Stimulated activated naive CD8-positive, alpha-beta T cell treated with anti-CD3 and anti-CD28 coated beads, Interleukin-15, Interleukin-2, amounts not matched to agents 100 U/mL and 50 U/mL, for 24 hours (primary cell): ENCODE measurements around the gene CCDC195.
"Not testable (repeated sequence)": the region's sequence is repeated elsewhere in the genome, so short reads cannot be mapped to it uniquely, and the experiment has no call there.

ENCODE experiments used
- ATAC-seq: fragments of 150-1000 bp; cut with Tn5 transposase; one replicate; pipeline ENCODE4 v1.10.0; 2021
- DNase-seq: peaks from one replicate; pipeline ENCODE4 v3.0.0; 2021

CCDC195 gene

DNA sequence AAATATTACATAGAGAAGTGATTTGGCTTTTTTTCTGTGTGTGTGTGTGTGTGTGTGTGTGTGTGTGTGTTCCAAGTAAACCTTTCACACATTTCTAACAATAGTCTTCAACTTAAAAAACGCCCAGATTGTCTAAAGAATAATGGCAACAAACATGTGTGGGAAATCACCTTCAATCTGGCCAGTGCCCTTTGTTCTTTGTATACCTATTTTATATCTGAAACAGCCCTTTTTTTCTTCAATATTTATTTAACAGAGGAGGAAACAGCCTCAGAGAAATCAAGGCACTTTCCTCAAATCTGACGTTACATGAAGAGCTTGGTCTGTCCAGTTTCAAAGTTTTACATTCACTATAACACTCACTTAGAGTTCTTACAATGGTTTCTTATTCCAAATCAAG, 25.3 kb downstream of the CCDC195 start:
- DNase-seq (no peak), ATAC-seq (no peak)

- no peak for DNase-seq
- no peak for ATAC-seq
Observed at GRCh38 chr2:224689539-224689938, 26.6 kb downstream of the CCDC195 start.

GRCh38 chr2:224688997-224689396, 27.2 kb downstream of the CCDC195 start:
- no peak for ATAC-seq
- no peak for DNase-seq

- ATAC-seq (no peak), DNase-seq (no peak)
Observed at GRCh38 chr2:224687156-224687555, 29.0 kb downstream of the CCDC195 start.

GRCh38 chr2:224685121-224685520, 31.0 kb downstream of the CCDC195 start:
- ATAC-seq = no peak
- no peak for DNase-seq

GRCh38 chr2:224682134-224682533, 34.0 kb downstream of the CCDC195 start:
- DNase-seq = no peak

GRCh38 chr2:224671731-224672130, 44.4 kb downstream of the CCDC195 start:
- no peak for ATAC-seq
- DNase-seq = no peak

More at GRCh38 chr2:224682134-224682533, 34.0 kb downstream of the CCDC195 start:
- no peak for ATAC-seq

DNA sequence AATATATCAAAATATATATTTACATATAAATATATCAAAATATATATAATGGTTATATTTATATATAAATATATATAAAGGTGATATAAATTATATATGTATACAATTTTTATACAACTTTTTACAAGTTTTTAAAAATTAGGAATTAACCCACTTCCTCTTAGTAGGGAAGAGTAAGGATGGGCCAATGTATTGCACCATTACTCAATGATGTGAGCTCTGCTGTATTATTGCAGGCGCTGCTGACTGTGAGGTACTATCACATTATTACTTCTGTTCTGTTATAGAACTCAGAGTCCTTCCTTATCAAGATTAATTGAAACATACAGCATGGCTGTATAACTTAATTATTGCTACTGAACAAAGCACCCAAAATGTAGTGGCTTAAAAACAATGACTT, 46.0 kb downstream of the CCDC195 start:
- no peak for ATAC-seq
- no peak for DNase-seq

GRCh38 chr2:224669449-224669848, 46.7 kb downstream of the CCDC195 start:
- DNase-seq = no peak

GRCh38 chr2:224668123-224668909, 47.8 kb downstream of the CCDC195 start:
- DNase-seq = no peak
- no peak for ATAC-seq

More at GRCh38 chr2:224669449-224669848, 46.7 kb downstream of the CCDC195 start:
- ATAC-seq = no peak

DNA sequence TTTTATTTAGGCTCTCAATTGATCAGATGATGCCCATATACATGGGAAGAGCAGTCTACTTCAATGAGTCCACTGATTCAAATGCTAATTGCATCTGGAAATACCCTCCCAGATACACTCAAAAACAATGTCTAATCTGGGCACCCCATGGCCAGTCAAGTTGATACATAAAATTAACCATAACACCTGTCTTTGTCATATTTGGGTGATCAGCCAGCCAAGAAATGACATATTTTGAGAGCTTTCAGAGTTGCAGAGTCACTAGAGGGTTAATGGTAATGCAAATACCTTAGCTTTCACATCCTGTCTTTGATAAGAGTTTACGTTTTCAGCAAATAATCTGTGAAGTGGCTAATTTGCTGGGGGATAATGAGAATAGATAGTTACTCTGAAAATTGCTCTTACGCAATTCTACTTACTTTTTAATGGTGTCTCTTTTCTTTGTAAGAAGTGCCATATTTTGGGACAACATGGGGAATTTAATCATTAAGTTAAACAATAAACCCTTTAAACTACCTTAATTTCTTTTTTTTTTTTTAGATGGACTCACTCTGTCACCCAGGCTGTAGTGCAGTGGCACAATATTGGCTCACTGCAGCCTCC, 49.1 kb downstream of the CCDC195 start:
- ATAC-seq (no peak), DNase-seq (no peak)

GRCh38 chr2:224663322-224663721, 52.8 kb downstream of the CCDC195 start:
- ATAC-seq, DNase-seq: not testable (repeated sequence)

DNA sequence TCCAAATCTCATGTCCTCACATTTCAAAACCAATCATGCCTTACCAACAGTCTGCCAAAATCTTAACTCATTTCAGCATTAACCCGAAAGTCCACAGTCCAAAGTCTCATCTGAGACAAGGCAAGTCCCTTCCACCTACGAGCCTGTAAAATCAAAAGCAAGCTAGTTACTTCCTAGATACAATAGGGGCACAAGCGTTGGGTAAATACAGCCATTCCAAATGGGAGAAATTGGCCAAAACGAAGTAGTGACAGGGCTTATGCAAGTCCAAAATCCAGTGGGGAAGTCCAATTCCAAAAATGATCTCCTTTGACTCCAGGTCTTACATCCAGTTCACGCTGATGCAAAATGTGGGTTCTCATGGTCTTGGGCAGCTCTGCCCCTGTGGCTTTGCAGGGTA, 54.5 kb downstream of the CCDC195 start:
- ATAC-seq, DNase-seq: not testable (repeated sequence)

- no peak for DNase-seq
- ATAC-seq = no peak
Observed at GRCh38 chr2:224659714-224660113, 56.5 kb downstream of the CCDC195 start.

- DNase-seq (no peak), ATAC-seq (no peak)
Observed at GRCh38 chr2:224658780-224659405, 57.3 kb downstream of the CCDC195 start.

DNA sequence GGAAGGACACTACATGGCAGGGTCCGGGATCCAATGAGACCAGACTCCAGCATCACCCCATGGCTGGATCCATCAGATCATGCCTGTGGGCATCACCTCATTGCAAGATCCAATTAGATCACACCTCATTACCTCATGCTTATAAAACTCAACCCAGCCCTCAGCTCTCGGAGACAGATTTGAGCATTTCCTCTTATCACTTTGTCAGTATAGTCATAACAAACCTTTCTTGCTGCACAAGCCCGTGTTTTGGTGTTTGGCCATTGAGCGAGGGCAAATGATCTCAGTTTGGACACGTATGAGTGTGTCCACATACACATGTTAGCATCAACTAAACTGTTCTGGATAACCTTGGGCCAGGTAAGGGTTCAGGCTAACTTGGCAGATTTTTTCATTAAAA, 58.8 kb downstream of the CCDC195 start:
- ATAC-seq (no peak), DNase-seq (no peak)

DNA sequence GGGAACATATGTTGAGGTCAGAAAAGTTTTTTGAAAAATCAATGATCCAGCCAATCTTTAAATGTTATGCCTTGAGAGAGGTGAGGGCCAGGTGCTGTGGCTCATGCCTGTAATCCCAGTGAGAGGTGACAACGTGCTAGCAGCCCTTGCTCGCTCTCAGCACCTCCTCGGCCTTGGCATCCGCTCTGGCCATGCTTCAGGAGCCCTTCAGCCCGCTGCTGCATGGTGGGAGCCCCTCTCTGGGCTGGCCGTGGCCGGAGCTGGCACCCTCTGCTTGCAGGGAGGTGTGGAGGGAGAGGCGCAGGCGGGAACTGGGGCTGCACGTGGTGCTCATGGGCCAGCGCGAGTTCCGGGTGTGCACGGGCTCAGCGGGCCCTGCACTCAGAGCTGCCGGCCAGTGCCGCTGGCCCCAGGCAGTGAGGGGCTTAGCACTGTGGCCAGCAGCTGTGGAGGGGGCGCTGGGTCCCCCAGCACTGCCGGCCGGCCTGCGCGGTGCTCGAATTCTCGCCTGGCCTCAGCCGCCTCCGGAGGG, 61.1 kb downstream of the CCDC195 start:
- DNase-seq (no peak), ATAC-seq (no peak)
